NCI-H69 (cell line): ENCODE measurements around the gene SLC9A9.

Source experiments
- DNase-seq: peaks from one replicate; lab custom pipeline; 2025; lab: John Stamatoyannopoulos, UW

Gene SLC9A9

GRCh38 chr3:143693506-143693905 lies 154.8 kb downstream of the SLC9A9 start:
- DNase-seq: peak; percentile 25

GRCh38 chr3:143686638-143687197 lies 161.6 kb downstream of the SLC9A9 start:
- no peak for DNase-seq

GRCh38 chr3:143685491-143685890 lies 162.8 kb downstream of the SLC9A9 start:
- no peak for DNase-seq

GRCh38 chr3:143677430-143677829 lies 170.8 kb downstream of the SLC9A9 start:
- no peak for DNase-seq

- no peak for DNase-seq
Measured at GRCh38 chr3:143676747-143677146, 171.5 kb downstream of the SLC9A9 start.

- DNase-seq: peak; percentile 2
Measured at GRCh38 chr3:143676021-143676420, 172.2 kb downstream of the SLC9A9 start.

GRCh38 chr3:143674100-143674968 lies 173.9 kb downstream of the SLC9A9 start:
- DNase-seq: peak; percentile 70

GRCh38 chr3:143672396-143673165 lies 175.7 kb downstream of the SLC9A9 start:
- no peak for DNase-seq

- peak; percentile 6 for DNase-seq
Measured at GRCh38 chr3:143671626-143672025, 176.6 kb downstream of the SLC9A9 start.

- no peak for DNase-seq
Measured at GRCh38 chr3:143668924-143669790, 179.1 kb downstream of the SLC9A9 start.

- DNase-seq: no peak
Measured at GRCh38 chr3:143668385-143668784, 179.9 kb downstream of the SLC9A9 start.

- DNase-seq: no peak
Measured at GRCh38 chr3:143661677-143662076, 186.6 kb downstream of the SLC9A9 start.

GRCh38 chr3:143658861-143659260 lies 189.4 kb downstream of the SLC9A9 start:
- peak; percentile 54 for DNase-seq

GRCh38 chr3:143658116-143658515 lies 190.2 kb downstream of the SLC9A9 start:
- DNase-seq: no peak

GRCh38 chr3:143657391-143657790 lies 190.9 kb downstream of the SLC9A9 start:
- DNase-seq: no peak

GRCh38 chr3:143654906-143655305 lies 193.4 kb downstream of the SLC9A9 start:
- DNase-seq: no peak

- DNase-seq: no peak
Measured at GRCh38 chr3:143653935-143654334, 194.3 kb downstream of the SLC9A9 start.

- no peak for DNase-seq
Measured at GRCh38 chr3:143653493-143653892, 194.8 kb downstream of the SLC9A9 start.

GRCh38 chr3:143652118-143652517 lies 196.2 kb downstream of the SLC9A9 start:
- no peak for DNase-seq

- no peak for DNase-seq
Measured at GRCh38 chr3:143650827-143651226, 197.4 kb downstream of the SLC9A9 start.

GRCh38 chr3:143650120-143650519 lies 198.1 kb downstream of the SLC9A9 start:
- no peak for DNase-seq

GRCh38 chr3:143648708-143649107 lies 199.6 kb downstream of the SLC9A9 start:
- DNase-seq: peak; percentile 7
